HepG2 (cell line): ENCODE results near the gene RIPOR3. TPM values are rescaled to one million over a fixed set of nuclear protein-coding genes. Genes with fewer than 3 reads are reported as not detected.

Source experiments
- ATAC-seq: fragments of 200-7000 bp; cut with Tn5 transposase; 3 replicates; pipeline ENCODE4 v1.9.1; 2020; ENCODE audit warnings: mild to moderate bottlenecking, moderate library complexity
- BruUV-seq: library from RNA; stranded (reverse); fragments of 400-500 nt; replicated peaks from 2 replicates; lab custom pipeline; 2021; lab: Mats Ljungman, UMichigan
- CTCF ChIA-PET: fragments of 300-600 bp; formaldehyde crosslinking; extraction: SDS; loops from one replicate; lab custom pipeline; 2021; ENCODE audit warnings: low total read pairs, inconsistent platforms, low intra/inter-chr PET ratio; lab: Yijun Ruan, JAX
- POLR2A ChIA-PET: fragments of 350-600 bp; sonication (Branson Sonifier 250); formaldehyde crosslinking; loops from one replicate; lab custom pipeline; 2020; ENCODE audit warnings: antibody characterized with exemption, inconsistent platforms; lab: Yijun Ruan, JAX
- DNase-seq: peaks from one replicate; pipeline ENCODE4 v3.0.0-alpha.2; 2015; ENCODE audit warnings: low spot score
- FAIRE-seq: peaks from 3 replicates; lab custom pipeline; 2011; peaks lifted over from hg19 to GRCh38; lab: Jason Lieb, UNC
- H2AFZ ChIP-seq: one replicate; pipeline ENCODE4 v1.6.1; 2011; ENCODE audit warnings: low read length, inconsistent platforms
- H3K27ac ChIP-seq: fragments of 300-600 bp; 3 replicates; pipeline ENCODE4 v1.8.0; 2011; ENCODE audit warnings: mixed run types, mild to moderate bottlenecking, mixed read lengths, low read length, inconsistent platforms; ENCODE audit not compliant: insufficient read depth; ENCODE audit errors: extremely low read length
- H3K27me3 ChIP-seq, 2 experiments: fragments of 200-600 bp in 1 of 2; 2 replicates in 1 of 2; 3 replicates in 1 of 2; pipeline versions ENCODE4 v1.6.0 to v1.8.0; 2011; ENCODE audit warnings: low read length in 2 of 2, mild to moderate bottlenecking in 2 of 2, moderate library complexity in 2 of 2, inconsistent platforms in 1 of 2; ENCODE audit not compliant: insufficient read depth in 2 of 2, control insufficient read depth in 1 of 2
- H3K36me3 ChIP-seq, 2 experiments: fragments of 200-600 bp in 1 of 2; replicated peaks in 1 of 2; 2 replicates in 1 of 2; 3 replicates in 1 of 2; pipeline versions ENCODE4 v1.5.1 to v1.8.0; 2011; ENCODE audit warnings: low read length in 2 of 2, inconsistent platforms in 1 of 2; ENCODE audit not compliant: insufficient read depth in 2 of 2, control insufficient read depth in 1 of 2
- H3K4me1 ChIP-seq: 2 replicates; pipeline ENCODE4 v1.5.1; 2012; ENCODE audit warnings: low read length, inconsistent platforms; ENCODE audit not compliant: insufficient read depth
- H3K4me2 ChIP-seq: 2 replicates; pipeline ENCODE4 v1.6.0; 2011; ENCODE audit warnings: low read depth, low read length, inconsistent platforms
- H3K4me3 ChIP-seq, 3 experiments: fragments of 200-600 bp in 1 of 3; sonication (generic), shearing (Covaris generic) in 1 of 3; replicated peaks in 1 of 3; 2 replicates each; pipeline ENCODE4 v1.5.1; 2011 to 2016; ENCODE audit warnings: low read length in 3 of 3, inconsistent platforms in 2 of 3, low read depth in 2 of 3, mild to moderate bottlenecking in 2 of 3, control low read depth in 1 of 3, mixed read lengths in 1 of 3; ENCODE audit not compliant: insufficient read depth in 1 of 3
- H3K79me2 ChIP-seq: one replicate; pipeline ENCODE4 v1.6.1; 2011; ENCODE audit warnings: low read length, inconsistent platforms; ENCODE audit not compliant: insufficient read depth
- H3K9ac ChIP-seq: 2 replicates; pipeline ENCODE4 v1.6.0; 2011; ENCODE audit warnings: mild to moderate bottlenecking, low read depth, low read length, inconsistent platforms; ENCODE audit not compliant: insufficient read depth
- H3K9me3 ChIP-seq: 2 replicates; pipeline ENCODE4 v1.5.1; 2012; ENCODE audit warnings: mild to moderate bottlenecking, low read length
- H4K20me1 ChIP-seq: 2 replicates; pipeline ENCODE4 v1.6.0; 2011; ENCODE audit warnings: inconsistent platforms, mild to moderate bottlenecking, low read length, moderate library complexity; ENCODE audit not compliant: insufficient read depth
- CEBPB ChIP-seq: IDR thresholded peaks from 2 replicates; pipeline ENCODE4 v1.6.1; 2011; ENCODE audit warnings: low read depth, low read length, improper control_type of control experiment, borderline replicate concordance
- HIVEP1 ChIP-seq: sonication (generic); formaldehyde crosslinking; IDR thresholded peaks from 2 replicates; pipeline ENCODE4 v1.4.0; 2020; ENCODE audit warnings: mild to moderate bottlenecking, missing genetic modification reagents
- MED1 ChIP-seq: sonication (generic); formaldehyde crosslinking; IDR thresholded peaks from 2 replicates; pipeline ENCODE4 v1.4.0; 2020; ENCODE audit warnings: missing genetic modification reagents
- PRDM4 ChIP-seq: sonication (generic); formaldehyde crosslinking; IDR thresholded peaks from 2 replicates; pipeline ENCODE4 v1.9.0; 2021; ENCODE audit warnings: missing genetic modification reagents, borderline replicate concordance
- ZBTB3 ChIP-seq: sonication (generic); formaldehyde crosslinking; IDR thresholded peaks from 2 replicates; pipeline ENCODE4 v1.4.0; 2020; ENCODE audit warnings: low read depth, mild to moderate bottlenecking, moderate library complexity, missing genetic modification reagents, borderline replicate concordance
- WGBS: methylation state at CpG from one replicate; pipeline ENCODE4 v1.1.6; 2017; ENCODE audit warnings: low lambda C conversion rate; 5-methylcytosine and 5-hydroxymethylcytosine counted together
- in situ Hi-C: cut with HindIII; loops from 2 replicates; pipeline ENCODE4 v1.10.0; 2017; ENCODE audit warnings: low pct_unique_long_range_greater_than_20kb; ENCODE audit not compliant: extremely low pct_ligation_motif_present
- intact Hi-C: fragments of 100-400 bp; cut with micrococcal nuclease; formaldehyde crosslinking; loops from one replicate; pipeline ENCODE4 v1.10.0; 2022; ENCODE audit not compliant: unreplicated experiment
- polyA plus RNA-seq, 8 experiments: library from polyadenylated mRNA; depleted of rRNA in 3 of 8; stranded (reverse) in 7 of 8; unstranded in 1 of 8; fragments of >200 nt; fragmentation: Illumina TruSeq in 4 of 8; extraction: Trizol in 4 of 8; gene quantifications; 2 replicates each; pipeline versions ENCODE4 v1.2.1 to v1.2.3, GENCODE V29; 2011 to 2016; ENCODE audit warnings: low read depth in 4 of 8, missing spikeins in 1 of 8, mixed read lengths in 1 of 8; ENCODE audit not compliant: insufficient read depth in 1 of 8
- total RNA-seq, 5 experiments: library from RNA; depleted of rRNA; stranded (reverse); fragments of >200 nt; fragmentation: Illumina TruSeq; extraction: Trizol; gene quantifications; 2 replicates each; pipeline ENCODE4 v1.2.3, GENCODE V29; 2016; ENCODE audit warnings: low read depth in 1 of 5
- TF ChIP-seq, protein P1 (sequence below): sonication (generic); formaldehyde crosslinking; IDR thresholded peaks from 2 replicates; pipeline ENCODE4 v1.4.0; 2020; ENCODE audit warnings: missing genetic modification reagents, mild to moderate bottlenecking, borderline replicate concordance

RIPOR3 gene
- total and polyA plus RNA-seq, 2 of the 13 experiments (the other 11 are each of a cell fraction or from before 2014, with no cell fraction given), result 0.18 TPM; not detected in 1

DNA sequence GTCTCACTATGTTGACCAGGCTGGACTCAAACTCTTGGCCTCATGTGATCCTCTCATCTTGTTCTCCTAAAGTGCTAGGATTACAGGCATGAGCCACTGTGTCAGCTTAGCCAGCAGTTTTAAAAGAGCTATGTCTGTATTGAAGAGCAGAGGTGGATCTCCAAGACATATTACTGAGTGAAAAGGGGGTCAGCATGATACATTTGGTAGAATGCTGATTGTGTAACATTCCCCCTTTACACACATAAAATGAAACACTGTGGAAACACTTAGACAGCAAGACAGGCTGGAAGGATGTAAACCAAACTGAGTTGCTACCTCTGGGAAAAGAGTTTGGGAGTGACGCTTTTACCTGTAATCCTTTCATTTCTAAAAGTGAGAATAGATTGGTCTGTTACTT is 1.7 kb upstream of the RIPOR3 start:
- 73% methylated on average over 1 of the region's 1 CpG for WGBS
- Histone ChIP-seq H3K36me3 (no peaks in the 10 kb centered on the region), H3K9me3 (no peaks in the 10 kb centered on the region), H3K79me2 (no peaks in the 10 kb centered on the region), H3K9ac (no peak overlapping the region), H4K20me1 (no peaks in the 10 kb centered on the region), H3K27me3 (peaks cover 19 to 57% of the 10 kb centered on the region in 2 experiments), H2AFZ (no peak overlapping the region), H3K27ac (no peak overlapping the region), H3K4me2 (no peak overlapping the region), H3K4me3 (no peak overlapping the region), H3K4me1 (peaks cover 50% of the 10 kb centered on the region)
- ATAC-seq, result no peak
- in situ Hi-C loops (no loop called here), intact Hi-C loops (no loop called here)
- FAIRE-seq, result no peak
- ChIA-PET POLR2A (no interaction called here), CTCF (no interaction called here)
- TF ChIP-seq ZBTB3 (CRISPR knock-in tag) (no peak), CEBPB (peak; percentile 61), HIVEP1 (no peak), MED1 (CRISPR knock-in tag) (no peak), PRDM4 (no peak)
- TF ChIP-seq, protein P1, sequence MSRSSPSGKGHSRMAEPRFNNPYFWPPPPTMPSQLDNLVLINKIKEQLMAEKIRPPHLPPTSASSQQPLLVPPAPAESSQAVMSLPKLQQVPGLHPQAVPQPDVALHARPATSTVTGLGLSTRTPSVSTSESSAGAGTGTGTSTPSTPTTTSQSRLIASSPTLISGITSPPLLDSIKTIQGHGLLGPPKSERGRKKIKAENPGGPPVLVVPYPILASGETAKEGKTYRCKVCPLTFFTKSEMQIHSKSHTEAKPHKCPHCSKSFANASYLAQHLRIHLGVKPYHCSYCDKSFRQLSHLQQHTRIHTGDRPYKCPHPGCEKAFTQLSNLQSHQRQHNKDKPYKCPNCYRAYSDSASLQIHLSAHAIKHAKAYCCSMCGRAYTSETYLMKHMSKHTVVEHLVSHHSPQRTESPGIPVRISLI, result no peak
- BruUV-seq, result no TSS peak
- no peak for DNase-seq
